ENCODE data around the gene VTI1B. TPM values are rescaled to one million over a fixed set of nuclear protein-coding genes. Genes with fewer than 3 reads are reported as not detected.

Gene VTI1B
- total RNA-seq, 1 donor from 2014 or later, result 122 TPM

GRCh38 chr14:67653651-67654280 is 20.7 kb downstream of the VTI1B start:
- Histone ChIP-seq H3K27ac (no peak overlapping the region), H3K4me3 (no peak overlapping the region), H3K36me3 (peaks cover 99% of the 10 kb centered on the region), H3K27me3 (no peaks in the 10 kb centered on the region), H3K9me3 (no peaks in the 10 kb centered on the region), H3K4me1 (no peaks in the 10 kb centered on the region)
- peak; percentile 76 for ATAC-seq
- no peak for DNase-seq
- intact Hi-C loops (cut with DNase I), result no loop called here
- no peak for TF ChIP-seq CTCF (IDR thresholded peaks at IDR 0.05)

DNA sequence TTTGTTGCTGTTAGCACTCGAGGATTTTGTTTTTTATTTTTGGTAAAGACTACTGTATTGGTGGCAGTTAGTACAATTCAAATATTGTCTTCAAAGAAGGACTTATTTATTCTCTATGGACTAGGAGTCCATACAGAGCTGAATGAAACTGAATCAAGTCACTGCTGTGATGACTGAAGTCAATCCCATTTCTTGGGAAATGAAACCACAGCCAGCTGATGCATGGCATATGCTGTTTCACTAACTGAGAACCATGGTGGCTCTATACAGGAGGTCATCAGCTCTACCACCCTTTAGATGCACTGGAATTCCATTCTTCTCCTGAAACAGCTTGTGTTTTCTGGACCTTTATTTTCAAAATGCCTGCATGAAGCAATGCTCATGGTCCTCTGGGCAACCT is 22.2 kb downstream of the VTI1B start:
- peaks cover 98% of the 10 kb centered on the region for H3K36me3 ChIP-seq
- no peak for TF ChIP-seq CTCF (IDR thresholded peaks at IDR 0.05)
- no peak for ATAC-seq

DNA sequence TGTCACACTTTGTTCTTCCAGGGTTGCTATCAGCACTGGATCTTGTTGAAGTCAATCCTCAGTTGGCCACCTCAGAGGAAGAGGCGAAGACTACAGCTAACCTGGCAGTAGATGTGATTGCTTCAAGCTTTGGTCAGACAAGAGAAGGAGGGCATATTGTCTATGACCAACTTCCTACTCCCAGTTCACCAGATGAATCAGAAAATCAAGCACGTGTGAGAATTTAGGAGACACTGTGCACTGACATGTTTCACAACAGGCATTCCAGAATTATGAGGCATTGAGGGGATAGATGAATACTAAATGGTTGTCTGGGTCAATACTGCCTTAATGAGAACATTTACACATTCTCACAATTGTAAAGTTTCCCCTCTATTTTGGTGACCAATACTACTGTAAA is 23.7 kb downstream of the VTI1B start:
- Histone ChIP-seq H3K4me3 (no peak overlapping the region), H3K27me3 (no peaks in the 10 kb centered on the region), H3K4me1 (no peaks in the 10 kb centered on the region), H3K36me3 (peaks cover 92% of the 10 kb centered on the region), H3K27ac (no peak overlapping the region), H3K9me3 (no peaks in the 10 kb centered on the region)
- DNase-seq (no peak), ATAC-seq (no peak)
- no peak for TF ChIP-seq CTCF (IDR thresholded peaks at IDR 0.05)
- intact Hi-C loops (cut with DNase I), result no loop called here

More for the DNA sequence above, 22.2 kb downstream of the VTI1B start:
- no peaks in the 10 kb centered on the region for H3K4me1 ChIP-seq
- no peak overlapping the region for H3K4me3 ChIP-seq
- intact Hi-C loops (cut with DNase I), result no loop called here
- no peak for DNase-seq
- no peaks in the 10 kb centered on the region for H3K27me3 ChIP-seq
- no peaks in the 10 kb centered on the region for H3K9me3 ChIP-seq
- no peak overlapping the region for H3K27ac ChIP-seq

- H3K36me3 ChIP-seq, result peaks cover 87% of the 10 kb centered on the region
- ATAC-seq, result no peak
- H3K27me3 ChIP-seq, result no peaks in the 10 kb centered on the region
- H3K9me3 ChIP-seq, result no peaks in the 10 kb centered on the region
- DNase-seq, result no peak
- H3K27ac ChIP-seq, result no peak overlapping the region
- intact Hi-C loops (cut with DNase I), result no loop called here
- H3K4me3 ChIP-seq, result no peak overlapping the region
- TF ChIP-seq CTCF (IDR thresholded peaks at IDR 0.05), result no peak
- no peaks in the 10 kb centered on the region for H3K4me1 ChIP-seq
These were observed 24.3 kb downstream of the VTI1B start for GRCh38 chr14:67650151-67650550.

GRCh38 chr14:67646131-67646530 is 28.3 kb downstream of the VTI1B start:
- no peak for DNase-seq
- ATAC-seq, result no peak
- Histone ChIP-seq H3K36me3 (peaks cover 47% of the 10 kb centered on the region), H3K9me3 (no peaks in the 10 kb centered on the region), H3K27me3 (no peaks in the 10 kb centered on the region), H3K4me1 (no peaks in the 10 kb centered on the region), H3K27ac (no peak overlapping the region), H3K4me3 (no peak overlapping the region)
- intact Hi-C loops (cut with DNase I), result no loop called here
- no peak for TF ChIP-seq CTCF (IDR thresholded peaks at IDR 0.05)

GRCh38 chr14:67645414-67645813 is 29.0 kb downstream of the VTI1B start:
- no peak for TF ChIP-seq CTCF (IDR thresholded peaks at IDR 0.05)
- Histone ChIP-seq H3K4me3 (no peak overlapping the region), H3K36me3 (peaks cover 40% of the 10 kb centered on the region), H3K27me3 (no peaks in the 10 kb centered on the region), H3K27ac (no peak overlapping the region), H3K4me1 (no peaks in the 10 kb centered on the region), H3K9me3 (no peaks in the 10 kb centered on the region)
- intact Hi-C loops (cut with DNase I), result no loop called here
- ATAC-seq, result no peak
- no peak for DNase-seq

Data from upper lobe of right lung (tissue), 1 donor.